Calu3 (cell line): ENCODE data around the gene CCDC159. TPM values are rescaled to one million over a fixed set of nuclear protein-coding genes. Genes with fewer than 3 reads are reported as not detected.
"Not testable (repeated sequence)": the region's sequence is repeated elsewhere in the genome, so short reads cannot be mapped to it uniquely, and the experiment has no call there.

Experiments
- BruUV-seq: library from RNA; stranded (reverse); fragments of 400-500 nt; replicated peaks from 2 replicates; lab custom pipeline; 2021; lab: Mats Ljungman, UMichigan
- CTCF ChIA-PET: fragments of 300-600 bp; sonication (Branson Sonifier 250); formaldehyde crosslinking; loops from one replicate; lab custom pipeline; 2022; ENCODE audit warnings: antibody characterized with exemption; lab: Charles Lee
- DNase-seq: peaks from one replicate; pipeline ENCODE4 v3.0.0; 2022
- H3K27ac Mint-ChIP-seq: one replicate; pipeline ENCODE4 v1.8.0; 2022; ENCODE audit warnings: mixed read lengths; ENCODE audit not compliant: unreplicated experiment
- H3K27me3 Mint-ChIP-seq: one replicate; pipeline ENCODE4 v1.8.0; 2022; ENCODE audit warnings: mixed read lengths; ENCODE audit not compliant: unreplicated experiment
- H3K36me3 Mint-ChIP-seq: one replicate; pipeline ENCODE4 v1.8.0; 2022; ENCODE audit warnings: mild to moderate bottlenecking, moderate library complexity, mixed read lengths; ENCODE audit not compliant: insufficient read depth, unreplicated experiment
- H3K4me1 Mint-ChIP-seq: one replicate; pipeline ENCODE4 v1.8.0; 2022; ENCODE audit warnings: mild to moderate bottlenecking, low read depth, mixed read lengths; ENCODE audit not compliant: unreplicated experiment
- H3K4me3 Mint-ChIP-seq: one replicate; pipeline ENCODE4 v1.8.0; 2022; ENCODE audit warnings: mild to moderate bottlenecking, low read depth, moderate library complexity, mixed read lengths; ENCODE audit not compliant: unreplicated experiment
- H3K9me3 Mint-ChIP-seq: one replicate; pipeline ENCODE4 v1.8.0; 2022; ENCODE audit warnings: low read depth, mixed read lengths; ENCODE audit not compliant: unreplicated experiment
- intact Hi-C: fragments of 100-400 bp; cut with micrococcal nuclease; formaldehyde crosslinking; loops from one replicate; pipeline ENCODE4 v1.10.0; 2022; ENCODE audit not compliant: unreplicated experiment
- total RNA-seq: library from RNA; stranded (reverse); gene quantifications from 2 replicates; pipeline ENCODE4 v1.2.3, GENCODE V29; 2022
- TF ChIP-seq, protein P1 (sequence below): fragments of 200-600 bp; IDR thresholded peaks from one replicate; pipeline ENCODE4 v1.8.0; 2022; ENCODE audit warnings: antibody characterized with exemption; ENCODE audit not compliant: unreplicated experiment

CCDC159 gene
- total RNA-seq, 1 experiment from 2014 or later: 11.8 TPM

- no peaks in the 10 kb centered on the region for H3K4me1 Mint-ChIP-seq
- TF ChIP-seq, protein P1, sequence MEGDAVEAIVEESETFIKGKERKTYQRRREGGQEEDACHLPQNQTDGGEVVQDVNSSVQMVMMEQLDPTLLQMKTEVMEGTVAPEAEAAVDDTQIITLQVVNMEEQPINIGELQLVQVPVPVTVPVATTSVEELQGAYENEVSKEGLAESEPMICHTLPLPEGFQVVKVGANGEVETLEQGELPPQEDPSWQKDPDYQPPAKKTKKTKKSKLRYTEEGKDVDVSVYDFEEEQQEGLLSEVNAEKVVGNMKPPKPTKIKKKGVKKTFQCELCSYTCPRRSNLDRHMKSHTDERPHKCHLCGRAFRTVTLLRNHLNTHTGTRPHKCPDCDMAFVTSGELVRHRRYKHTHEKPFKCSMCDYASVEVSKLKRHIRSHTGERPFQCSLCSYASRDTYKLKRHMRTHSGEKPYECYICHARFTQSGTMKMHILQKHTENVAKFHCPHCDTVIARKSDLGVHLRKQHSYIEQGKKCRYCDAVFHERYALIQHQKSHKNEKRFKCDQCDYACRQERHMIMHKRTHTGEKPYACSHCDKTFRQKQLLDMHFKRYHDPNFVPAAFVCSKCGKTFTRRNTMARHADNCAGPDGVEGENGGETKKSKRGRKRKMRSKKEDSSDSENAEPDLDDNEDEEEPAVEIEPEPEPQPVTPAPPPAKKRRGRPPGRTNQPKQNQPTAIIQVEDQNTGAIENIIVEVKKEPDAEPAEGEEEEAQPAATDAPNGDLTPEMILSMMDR: no peak
- H3K4me3 Mint-ChIP-seq: peak within 1 kb of the TSS; percentile 72
- BruUV-seq: no TSS peak
- H3K27ac Mint-ChIP-seq: no peak within 1 kb of the TSS
- H3K36me3 Mint-ChIP-seq: peaks cover 23% of the 10 kb centered on the region
- H3K9me3 Mint-ChIP-seq: no peaks in the 10 kb centered on the region
- intact Hi-C loops: no loop called here
- peak; percentile 81 for DNase-seq
- H3K27me3 Mint-ChIP-seq: no peaks in the 10 kb centered on the region
- CTCF ChIA-PET: interaction anchor here (0.6 to 0.9 kb wide), 2 partner anchors 46 to 167 kb away, joined by 3 to 4 read pairs; no protein-coding TSS in a partner anchor
Observed at GRCh38 chr19:11339254-11340098, 6.8 kb upstream of the CCDC159 start, which contains the start of gene RAB3D. Gene RAB3D (minus strand): TSS chr19:11339657. CDS start chr19:11337399, 2,258 bp downstream.

- H3K9me3 Mint-ChIP-seq, intact Hi-C loops, H3K4me1 Mint-ChIP-seq, H3K27me3 Mint-ChIP-seq, BruUV-seq, DNase-seq, H3K27ac Mint-ChIP-seq: not testable (repeated sequence)
- CTCF ChIA-PET: interaction anchor here (0.9 kb wide), 1 partner anchor 46 kb away, joined by 3 read pairs; no protein-coding TSS in a partner anchor
- Mint-ChIP-seq H3K36me3 (peaks cover 28% of the 10 kb centered on the region), H3K4me3 (peak overlapping the region; percentile 72)
Observed at GRCh38 chr19:11340099-11340467, 6.2 kb upstream of the CCDC159 start.

GRCh38 chr19:11342429-11342828 is 3.9 kb upstream of the CCDC159 start:
- CTCF ChIA-PET: no interaction called here
- H3K36me3 Mint-ChIP-seq: peaks cover 46% of the 10 kb centered on the region
- no peak for DNase-seq
- no peak overlapping the region for H3K27ac Mint-ChIP-seq
- H3K4me3 Mint-ChIP-seq: no peak overlapping the region
- BruUV-seq: no TSS peak
- no peaks in the 10 kb centered on the region for H3K9me3 Mint-ChIP-seq
- intact Hi-C loops: no loop called here
- no peaks in the 10 kb centered on the region for H3K27me3 Mint-ChIP-seq
- peaks cover 9% of the 10 kb centered on the region for H3K4me1 Mint-ChIP-seq
- TF ChIP-seq, protein P1: no peak

DNA sequence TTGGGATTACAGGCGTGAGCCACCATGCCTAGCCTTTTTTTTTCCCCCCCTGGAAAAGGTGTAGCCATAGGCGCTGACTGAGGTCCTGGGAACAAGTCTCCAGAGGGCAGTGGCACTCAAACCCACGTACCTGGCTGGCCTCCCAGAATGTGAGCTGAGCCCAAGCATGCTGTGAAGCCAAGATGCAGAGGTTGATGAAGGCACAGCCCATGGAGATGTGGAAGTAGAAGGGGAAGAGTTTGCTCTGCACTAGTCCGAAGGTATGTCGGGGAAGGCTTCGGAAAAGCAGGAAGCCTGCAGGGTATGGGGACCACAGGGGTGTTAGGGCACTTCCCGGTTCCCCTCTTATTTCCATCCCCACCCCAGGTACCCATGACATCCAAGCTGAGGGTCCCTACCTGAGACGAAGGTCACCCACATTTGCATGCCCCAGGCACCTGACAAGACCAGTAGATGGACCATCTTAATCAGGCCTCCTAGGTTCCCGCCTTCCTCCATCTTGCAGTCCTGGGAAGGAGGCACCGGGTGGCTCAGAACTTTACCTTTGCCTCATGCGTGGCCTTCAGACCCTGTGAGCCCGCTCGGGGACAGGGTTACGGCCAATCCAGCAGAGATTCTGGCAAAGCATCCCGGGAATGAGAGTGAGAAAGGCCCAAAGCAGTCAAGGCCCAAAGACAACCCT is 1.1 kb upstream of the CCDC159 start:
- Mint-ChIP-seq H3K36me3 (peaks cover 37% of the 10 kb centered on the region), H3K4me3 (peak overlapping the region; percentile 94), H3K27me3 (no peaks in the 10 kb centered on the region), H3K9me3 (no peaks in the 10 kb centered on the region), H3K4me1 (peaks cover 15% of the 10 kb centered on the region), H3K27ac (peak overlapping the region; percentile 98)
- intact Hi-C loops: no loop called here
- TF ChIP-seq, protein P1: no peak
- DNase-seq: no peak
- CTCF ChIA-PET: interaction anchor here (1.4 kb wide), 1 partner anchor 51 kb away, joined by 5 read pairs; no protein-coding TSS in a partner anchor
- no TSS peak for BruUV-seq
